Measurements from ENCODE around the gene BRD7. TPM values are rescaled to one million over a fixed set of nuclear protein-coding genes. Genes with fewer than 3 reads are reported as not detected.
A peak's percentile ranks its signal among the peaks of the same experiment; 100 is the strongest.

BRD7 gene
- total and polyA plus RNA-seq, 11 donors: 29.8 to 49.7 (median 43.7) TPM

DNA sequence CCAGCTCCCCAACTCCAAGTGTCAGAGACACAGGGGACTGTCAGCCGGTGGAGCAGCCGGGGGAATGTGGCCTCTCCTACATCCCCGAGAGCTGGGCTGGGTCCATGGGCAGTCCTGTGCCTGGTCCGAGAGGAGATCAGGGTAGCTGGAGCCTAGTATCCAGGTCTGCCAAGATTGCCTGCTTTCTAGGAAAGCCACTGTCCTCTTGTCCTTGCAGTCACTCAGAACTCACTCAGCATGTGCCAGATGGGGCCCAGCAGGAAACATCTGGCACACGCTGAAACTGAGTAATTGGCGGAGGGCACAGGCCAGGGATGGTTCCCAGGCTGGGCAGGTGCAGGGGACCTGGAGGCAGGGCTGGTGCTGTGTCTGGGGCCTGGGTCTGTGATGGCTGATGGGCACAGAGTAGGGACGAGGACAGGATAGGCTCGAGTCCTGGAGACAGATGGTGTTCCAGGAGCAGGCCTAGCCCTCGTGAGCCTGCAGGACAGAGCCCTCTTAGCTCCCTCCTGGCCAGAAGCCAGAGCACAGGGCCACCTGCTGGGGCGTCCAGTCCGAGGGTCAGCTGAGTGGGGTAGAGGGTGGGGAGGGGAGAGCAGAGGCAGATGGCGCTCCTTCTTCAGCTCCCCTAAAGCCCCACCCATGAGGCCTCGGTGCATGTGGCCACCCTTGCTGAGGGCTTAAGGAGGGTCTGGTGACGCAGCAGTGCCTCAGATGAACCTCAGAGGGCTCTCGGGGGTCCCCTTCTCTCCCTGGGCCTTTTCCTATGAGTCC is 71.3 kb downstream of the BRD7 start:
- H3K36me3 ChIP-seq: peaks cover 0 to 100% (median 0%) of the 10 kb centered on the region in 9 donors

DNA sequence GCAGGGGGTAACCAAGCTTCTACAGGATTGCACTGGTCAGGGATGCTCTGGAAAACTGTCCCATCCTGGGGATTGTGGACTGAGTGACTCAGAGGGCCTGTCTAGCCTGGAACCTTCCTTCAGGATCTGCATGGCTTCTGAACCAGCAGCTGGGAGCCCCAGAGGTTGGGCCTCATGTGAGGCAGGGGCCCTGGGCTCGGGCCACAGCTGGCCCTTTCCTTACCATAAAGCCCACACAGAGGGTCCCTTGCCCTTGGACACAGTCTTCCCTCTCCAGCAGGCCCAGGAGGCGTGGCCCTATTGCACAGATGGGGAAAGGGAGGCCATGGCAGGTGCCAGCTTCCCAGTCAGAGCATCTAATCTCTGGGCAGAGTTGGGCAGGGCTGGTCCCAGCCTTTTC is 72.0 kb downstream of the BRD7 start:
- no peaks in the 10 kb centered on the region for H3K9me3 ChIP-seq
- no peak for TF ChIP-seq POLR2A (IDR thresholded peaks at IDR 0.05)
- TF ChIP-seq, protein P1, sequence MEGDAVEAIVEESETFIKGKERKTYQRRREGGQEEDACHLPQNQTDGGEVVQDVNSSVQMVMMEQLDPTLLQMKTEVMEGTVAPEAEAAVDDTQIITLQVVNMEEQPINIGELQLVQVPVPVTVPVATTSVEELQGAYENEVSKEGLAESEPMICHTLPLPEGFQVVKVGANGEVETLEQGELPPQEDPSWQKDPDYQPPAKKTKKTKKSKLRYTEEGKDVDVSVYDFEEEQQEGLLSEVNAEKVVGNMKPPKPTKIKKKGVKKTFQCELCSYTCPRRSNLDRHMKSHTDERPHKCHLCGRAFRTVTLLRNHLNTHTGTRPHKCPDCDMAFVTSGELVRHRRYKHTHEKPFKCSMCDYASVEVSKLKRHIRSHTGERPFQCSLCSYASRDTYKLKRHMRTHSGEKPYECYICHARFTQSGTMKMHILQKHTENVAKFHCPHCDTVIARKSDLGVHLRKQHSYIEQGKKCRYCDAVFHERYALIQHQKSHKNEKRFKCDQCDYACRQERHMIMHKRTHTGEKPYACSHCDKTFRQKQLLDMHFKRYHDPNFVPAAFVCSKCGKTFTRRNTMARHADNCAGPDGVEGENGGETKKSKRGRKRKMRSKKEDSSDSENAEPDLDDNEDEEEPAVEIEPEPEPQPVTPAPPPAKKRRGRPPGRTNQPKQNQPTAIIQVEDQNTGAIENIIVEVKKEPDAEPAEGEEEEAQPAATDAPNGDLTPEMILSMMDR (IDR thresholded peaks at IDR 0.05): no peak
- H3K4me3 ChIP-seq: no peak overlapping the region
- no peaks in the 10 kb centered on the region for H3K27me3 ChIP-seq
- DNase-seq (peak in 3 of 5 donors; percentile 4 to 42 (median 17)), ATAC-seq (no peak)
- H3K36me3 ChIP-seq: peaks cover 0 to 100% (median 0%) of the 10 kb centered on the region in 9 donors
- H3K4me1 ChIP-seq: peaks cover 0 to 7% (median 0%) of the 10 kb centered on the region in 12 donors
- H3K27ac ChIP-seq: no peak overlapping the region
- intact Hi-C loops (cut with DNase I): no loop called here
- WGBS, 4 donors: 81 to 90% (median 88%) methylated on average over 2 of the region's 2 CpGs

More for the DNA sequence above, 71.3 kb downstream of the BRD7 start:
- intact Hi-C loops (cut with DNase I): no loop called here
- no peak overlapping the region for H3K27ac ChIP-seq
- no peak overlapping the region for H3K4me3 ChIP-seq
- TF ChIP-seq, protein P1 (IDR thresholded peaks at IDR 0.05): no peak
- no peak for TF ChIP-seq POLR2A (IDR thresholded peaks at IDR 0.05)
- DNase-seq (peak in 3 of 5 donors; percentile 32 to 51 (median 40)), ATAC-seq (peak; percentile 28 to 66 (median 53))
- 49 to 55% (median 53%) methylated on average over 11 to 15 of the region's 15 CpGs for WGBS, 4 donors
- no peaks in the 10 kb centered on the region for H3K27me3 ChIP-seq
- no peaks in the 10 kb centered on the region for H3K9me3 ChIP-seq
- peaks cover 0 to 7% (median 0%) of the 10 kb centered on the region in 12 donors for H3K4me1 ChIP-seq

DNA sequence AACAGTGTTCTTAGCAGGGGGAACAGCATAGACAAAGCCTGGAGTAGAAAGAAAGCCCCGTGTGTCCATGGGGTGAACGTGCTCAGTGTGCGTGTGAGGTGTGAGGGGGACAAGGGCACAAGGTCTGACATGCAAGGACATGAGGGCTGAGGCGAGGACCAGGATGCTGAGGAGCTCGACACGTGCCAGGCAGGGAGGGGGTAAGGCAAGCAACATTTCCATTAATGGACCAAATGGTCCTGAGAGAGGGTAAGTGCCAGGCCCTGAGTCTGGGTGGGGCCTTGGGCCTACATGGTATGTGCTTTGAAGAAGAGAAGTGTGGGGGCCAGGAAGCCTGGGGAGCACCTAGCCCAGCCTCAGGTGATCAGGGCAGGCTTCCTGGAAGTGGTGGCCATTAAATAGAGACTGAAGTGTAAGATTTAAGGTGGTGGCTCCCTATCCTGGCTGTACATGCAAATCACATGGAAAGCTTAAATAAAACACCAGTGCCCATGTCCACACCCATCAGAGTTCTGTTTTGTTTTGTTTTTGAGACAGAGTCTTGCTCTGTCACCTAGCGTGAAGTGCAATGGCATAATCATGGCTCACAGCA is 73.2 kb downstream of the BRD7 start:
- ATAC-seq: no peak
- H3K4me1 ChIP-seq: peaks cover 0 to 7% (median 0%) of the 10 kb centered on the region in 12 donors
- no peaks in the 10 kb centered on the region for H3K27me3 ChIP-seq
- peak in 3 of 5 donors; percentile 9 to 19 (median 11) for DNase-seq
- no peak for TF ChIP-seq POLR2A (IDR thresholded peaks at IDR 0.05)
- TF ChIP-seq, protein P1 (IDR thresholded peaks at IDR 0.05): no peak
- WGBS, 4 donors: 91 to 97% (median 94%) methylated on average over 7 of the region's 7 CpGs
- no peaks in the 10 kb centered on the region for H3K9me3 ChIP-seq
- no peak overlapping the region for H3K4me3 ChIP-seq
- intact Hi-C loops (cut with DNase I): no loop called here
- no peak overlapping the region for H3K27ac ChIP-seq
- H3K36me3 ChIP-seq: peaks cover 0 to 99% (median 0%) of the 10 kb centered on the region in 9 donors

DNA sequence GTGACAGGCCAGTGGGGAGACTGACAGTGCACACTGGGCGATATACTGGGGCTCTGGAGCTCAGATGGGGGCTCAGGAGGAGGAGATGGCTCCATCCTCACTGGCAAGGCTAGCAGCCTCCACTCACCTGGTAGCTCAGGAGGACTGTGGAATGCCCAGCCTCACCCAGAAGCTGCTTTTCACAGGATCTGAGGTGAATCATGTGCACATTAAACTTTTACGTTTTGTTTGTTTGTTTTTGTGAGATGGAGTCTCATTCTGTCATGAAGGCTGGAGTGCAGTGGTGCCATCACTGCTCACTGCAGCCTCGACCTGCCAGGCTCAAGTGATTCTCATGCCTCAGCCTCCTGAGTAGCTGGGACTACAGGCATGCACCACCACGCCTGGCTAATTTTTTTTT is 73.8 kb downstream of the BRD7 start:
- Histone ChIP-seq H3K4me3 (no peak overlapping the region), H3K4me1 (peaks cover 0 to 7% (median 0%) of the 10 kb centered on the region in 12 donors), H3K9me3 (no peaks in the 10 kb centered on the region), H3K27me3 (no peaks in the 10 kb centered on the region), H3K27ac (no peak overlapping the region), H3K36me3 (peaks cover 0 to 99% (median 0%) of the 10 kb centered on the region in 9 donors)
- no peak for TF ChIP-seq POLR2A (IDR thresholded peaks at IDR 0.05)
- TF ChIP-seq, protein P1 (IDR thresholded peaks at IDR 0.05): no peak
- DNase-seq (peak in 1 of 5 donors; percentile 27), ATAC-seq (no peak)
- intact Hi-C loops (cut with DNase I): no loop called here
- WGBS, 4 donors: 85 to 92% (median 88%) methylated on average over 4 of the region's 4 CpGs

Measured in heart left ventricle (tissue), 16 donors.